ENCODE data around the gene NIPAL1.

NIPAL1 gene

DNA sequence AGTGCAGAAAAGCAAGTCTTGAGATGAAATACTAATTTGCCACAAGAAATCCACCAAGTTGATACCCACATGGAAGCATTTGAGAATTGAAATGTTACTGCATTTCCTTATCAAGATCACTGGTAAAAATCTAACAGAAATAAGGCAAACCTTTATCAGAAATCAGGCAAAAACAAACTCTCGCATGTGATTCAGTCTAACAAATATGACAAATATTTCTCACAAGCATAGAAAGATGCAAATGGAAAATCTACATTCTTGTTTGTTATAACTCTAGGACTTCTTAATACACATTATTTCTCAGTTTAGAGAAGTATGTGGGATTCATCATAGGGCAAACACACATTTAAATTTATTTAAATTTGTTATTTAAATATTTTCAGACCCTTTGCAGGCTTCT is 64.6 kb downstream of the NIPAL1 start:
- TF ChIP-seq TAF1 (IDR thresholded peaks at IDR 0.05; ENCODE audit: low read depth) = no peak
- TF ChIP-seq FOXM1 (IDR thresholded peaks at IDR 0.05; ENCODE audit: borderline replicate concordance, low read depth) = no peak
- TF ChIP-seq EGR1 (IDR thresholded peaks at IDR 0.05) = no peak
- no peak for TF ChIP-seq ZBTB7A (IDR thresholded peaks at IDR 0.05; ENCODE audit: low read depth)
- TF ChIP-seq, protein P1, sequence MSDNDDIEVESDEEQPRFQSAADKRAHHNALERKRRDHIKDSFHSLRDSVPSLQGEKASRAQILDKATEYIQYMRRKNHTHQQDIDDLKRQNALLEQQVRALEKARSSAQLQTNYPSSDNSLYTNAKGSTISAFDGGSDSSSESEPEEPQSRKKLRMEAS (IDR thresholded peaks at IDR 0.05) = no peak
- no peak for TF ChIP-seq TCF12 (IDR thresholded peaks at IDR 0.05; ENCODE audit: low read depth)

DNA sequence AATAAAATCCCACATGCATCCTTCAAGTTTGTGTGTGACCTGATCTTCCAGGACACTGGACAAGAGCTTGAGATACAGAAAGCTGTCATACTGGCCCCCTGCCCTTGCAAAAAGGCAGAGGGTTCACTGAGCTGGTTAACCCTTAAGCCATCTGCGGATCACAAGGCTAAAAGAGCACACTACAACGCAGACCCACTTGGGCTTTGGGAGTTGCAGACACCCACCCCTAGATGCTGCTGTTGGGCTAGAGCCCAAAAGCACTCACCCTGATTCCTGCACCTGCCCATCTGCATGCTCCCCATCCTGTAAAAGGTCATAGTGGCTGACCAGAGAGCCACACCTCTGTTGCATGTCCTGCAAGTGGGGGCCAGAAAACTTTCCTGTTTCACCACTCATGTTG is 66.4 kb downstream of the NIPAL1 start:
- TF ChIP-seq EGR1 (IDR thresholded peaks at IDR 0.05) (no peak), RAD21 (IDR thresholded peaks at IDR 0.05; ENCODE audit: low read depth) (no peak), TEAD4 (IDR thresholded peaks at IDR 0.05) (no peak), CEBPB (IDR thresholded peaks at IDR 0.05) (no peak), YY1 (IDR thresholded peaks at IDR 0.05; ENCODE audit: low read depth) (no peak)
- TF ChIP-seq, protein P2, sequence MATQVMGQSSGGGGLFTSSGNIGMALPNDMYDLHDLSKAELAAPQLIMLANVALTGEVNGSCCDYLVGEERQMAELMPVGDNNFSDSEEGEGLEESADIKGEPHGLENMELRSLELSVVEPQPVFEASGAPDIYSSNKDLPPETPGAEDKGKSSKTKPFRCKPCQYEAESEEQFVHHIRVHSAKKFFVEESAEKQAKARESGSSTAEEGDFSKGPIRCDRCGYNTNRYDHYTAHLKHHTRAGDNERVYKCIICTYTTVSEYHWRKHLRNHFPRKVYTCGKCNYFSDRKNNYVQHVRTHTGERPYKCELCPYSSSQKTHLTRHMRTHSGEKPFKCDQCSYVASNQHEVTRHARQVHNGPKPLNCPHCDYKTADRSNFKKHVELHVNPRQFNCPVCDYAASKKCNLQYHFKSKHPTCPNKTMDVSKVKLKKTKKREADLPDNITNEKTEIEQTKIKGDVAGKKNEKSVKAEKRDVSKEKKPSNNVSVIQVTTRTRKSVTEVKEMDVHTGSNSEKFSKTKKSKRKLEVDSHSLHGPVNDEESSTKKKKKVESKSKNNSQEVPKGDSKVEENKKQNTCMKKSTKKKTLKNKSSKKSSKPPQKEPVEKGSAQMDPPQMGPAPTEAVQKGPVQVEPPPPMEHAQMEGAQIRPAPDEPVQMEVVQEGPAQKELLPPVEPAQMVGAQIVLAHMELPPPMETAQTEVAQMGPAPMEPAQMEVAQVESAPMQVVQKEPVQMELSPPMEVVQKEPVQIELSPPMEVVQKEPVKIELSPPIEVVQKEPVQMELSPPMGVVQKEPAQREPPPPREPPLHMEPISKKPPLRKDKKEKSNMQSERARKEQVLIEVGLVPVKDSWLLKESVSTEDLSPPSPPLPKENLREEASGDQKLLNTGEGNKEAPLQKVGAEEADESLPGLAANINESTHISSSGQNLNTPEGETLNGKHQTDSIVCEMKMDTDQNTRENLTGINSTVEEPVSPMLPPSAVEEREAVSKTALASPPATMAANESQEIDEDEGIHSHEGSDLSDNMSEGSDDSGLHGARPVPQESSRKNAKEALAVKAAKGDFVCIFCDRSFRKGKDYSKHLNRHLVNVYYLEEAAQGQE (IDR thresholded peaks at IDR 0.05; ENCODE audit: low read depth) = no peak
- TF ChIP-seq, protein P3, sequence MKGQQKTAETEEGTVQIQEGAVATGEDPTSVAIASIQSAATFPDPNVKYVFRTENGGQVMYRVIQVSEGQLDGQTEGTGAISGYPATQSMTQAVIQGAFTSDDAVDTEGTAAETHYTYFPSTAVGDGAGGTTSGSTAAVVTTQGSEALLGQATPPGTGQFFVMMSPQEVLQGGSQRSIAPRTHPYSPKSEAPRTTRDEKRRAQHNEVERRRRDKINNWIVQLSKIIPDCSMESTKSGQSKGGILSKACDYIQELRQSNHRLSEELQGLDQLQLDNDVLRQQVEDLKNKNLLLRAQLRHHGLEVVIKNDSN (IDR thresholded peaks at IDR 0.05) = no peak

DNA sequence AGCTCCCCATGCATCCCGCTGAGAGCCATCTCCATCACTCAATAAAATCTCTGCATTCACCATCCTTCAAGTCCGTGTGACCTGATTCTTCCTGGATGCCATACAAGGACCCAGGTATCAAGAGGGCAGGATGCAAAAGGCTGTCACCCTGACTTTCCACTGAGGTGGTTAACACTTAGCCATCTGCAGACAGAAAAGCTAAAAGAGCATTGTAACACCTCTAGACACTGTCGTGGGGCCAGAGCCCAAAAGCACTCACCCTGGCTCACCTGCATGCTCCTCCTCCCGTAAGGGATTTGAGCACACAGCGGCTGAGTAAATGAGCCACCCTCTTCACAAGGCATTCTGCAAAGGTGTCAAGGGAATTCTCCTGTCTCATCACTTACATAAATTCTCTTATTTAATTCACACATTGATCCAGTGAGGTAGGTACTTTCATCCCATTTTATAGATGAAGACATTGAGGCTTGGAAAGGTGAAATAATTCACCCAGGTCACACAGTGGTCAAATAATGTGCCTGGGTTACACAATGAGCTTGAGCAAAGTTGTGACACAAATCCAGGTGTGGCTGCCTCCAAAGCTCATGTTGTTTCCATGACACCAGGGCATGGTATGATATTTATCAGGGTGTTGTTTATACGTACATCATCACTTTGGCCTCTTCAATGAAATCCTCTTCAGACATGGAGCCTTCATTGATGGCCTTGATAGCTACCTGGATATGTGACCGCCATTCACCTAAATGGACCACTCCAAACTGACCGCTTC is 69.4 kb downstream of the NIPAL1 start:
- TF ChIP-seq FOXM1 (IDR thresholded peaks at IDR 0.05; ENCODE audit: borderline replicate concordance, low read depth) (no peak), CEBPB (IDR thresholded peaks at IDR 0.05) (no peak), NFIC (IDR thresholded peaks at IDR 0.05) (no peak), TCF12 (IDR thresholded peaks at IDR 0.05; ENCODE audit: low read depth) (no peak), TAF1 (IDR thresholded peaks at IDR 0.05; ENCODE audit: low read depth) (no peak), YY1 (IDR thresholded peaks at IDR 0.05; ENCODE audit: low read depth) (no peak), TEAD4 (IDR thresholded peaks at IDR 0.05) (no peak), CREB1 (IDR thresholded peaks at IDR 0.05; ENCODE audit: low read depth) (no peak), EGR1 (IDR thresholded peaks at IDR 0.05) (no peak)
- TF ChIP-seq, protein P1 (IDR thresholded peaks at IDR 0.05) = no peak
- TF ChIP-seq, protein P2 (IDR thresholded peaks at IDR 0.05; ENCODE audit: low read depth) = no peak

All from Ishikawa (cell line).